ENCODE measurements around the gene DSPP. TPM values are rescaled to one million over a fixed set of nuclear protein-coding genes. Genes with fewer than 3 reads are reported as not detected.

DSPP gene
- total and polyA plus RNA-seq, 2 of the 8 experiments (the other 6 are each of a cell fraction or from before 2014, with no cell fraction given) = not detected

- no peak overlapping the region for H2AK5ac ChIP-seq (ENCODE audit: low read depth, low read length)
- no peak overlapping the region for H2BK12ac ChIP-seq (ENCODE audit: low read depth, low read length)
- H3K9me3 ChIP-seq (ENCODE audit: insufficient read depth in 2 of 2, low read depth in 1 of 2, low read length in 1 of 2) = no peaks in the 10 kb centered on the region
- H4K8ac ChIP-seq (ENCODE audit: extremely low read depth, insufficient read depth, low read length) = no peak overlapping the region
- FAIRE-seq (no peak), DNase-seq (ENCODE audit: low read depth in 1 of 2, low spot score in 2 of 2) (no peak)
- H2BK5ac ChIP-seq (ENCODE audit: low read depth, low read length) = no peak overlapping the region
- H2BK120ac ChIP-seq (replicated peaks; ENCODE audit: low read depth, low read length) = no peak overlapping the region
- ChIA-PET CTCF (ENCODE audit: partially characterized antibody) (interaction anchor here (0.5 to 1.8 kb wide), 8 partner anchors 12 to 215 kb away, joined by 3 to 6 read pairs (median 3); no protein-coding TSS in a partner anchor), POLR2A (ENCODE audit: partially characterized antibody) (no interaction called here)
- no peaks in the 10 kb centered on the region; a peak in 1 of 7 replicates for H3K4me1 ChIP-seq (replicated peaks in 1 of 4; ENCODE audit: control insufficient read depth in 3 of 4, insufficient read depth in 4 of 4, low read length in 3 of 4)
- H3K9ac ChIP-seq (replicated peaks in 1 of 4; ENCODE audit: extremely low read depth in 1 of 4, low read depth in 3 of 4, low read length in 3 of 4) = no peak overlapping the region
- H3K79me2 ChIP-seq (ENCODE audit: control insufficient read depth in 1 of 2, insufficient read depth in 2 of 2, low read length in 2 of 2) = no peaks in the 10 kb centered on the region
- H3K4ac ChIP-seq (replicated peaks; ENCODE audit: insufficient read length, low read depth, low read length) = no peak overlapping the region
- no peaks in the 10 kb centered on the region for H3K79me1 ChIP-seq (ENCODE audit: low read depth, low read length)
- no peak overlapping the region for H3K27ac ChIP-seq (ENCODE audit: low read depth, low read length)
- H3K36me3 ChIP-seq (ENCODE audit: control insufficient read depth in 2 of 4, insufficient read depth in 4 of 4, low read length in 3 of 4) = no peaks in the 10 kb centered on the region
- no peak for TF ChIP-seq GTF2F1 (IDR thresholded peaks at IDR 0.05; ENCODE audit: borderline replicate concordance, low read depth, low read length)
- no peak for TF ChIP-seq EP300 (IDR thresholded peaks at IDR 0.05; ENCODE audit: borderline replicate concordance in 1 of 2, low read depth in 2 of 2, low read length in 2 of 2)
- no peak for TF ChIP-seq CREB1 (IDR thresholded peaks at IDR 0.05)
- no peak for TF ChIP-seq SP1 (IDR thresholded peaks at IDR 0.05; ENCODE audit: low read depth, low read length)
- no peak for TF ChIP-seq JUND (IDR thresholded peaks at IDR 0.05; ENCODE audit: low read length)
- no peak for TF ChIP-seq RAD21 (IDR thresholded peaks at IDR 0.05 in 1 of 2, conservative IDR thresholded peaks at IDR 0.05 in 1 of 2; ENCODE audit: low read depth in 2 of 2, low read length in 2 of 2)
- TF ChIP-seq SIRT6 (IDR thresholded peaks at IDR 0.05; ENCODE audit: low read length) = no peak
- no peak for TF ChIP-seq KDM5A (IDR thresholded peaks at IDR 0.05; ENCODE audit: low read length)
- TF ChIP-seq BCL11A (IDR thresholded peaks at IDR 0.05; ENCODE audit: low read depth in 2 of 2, low read length in 2 of 2) = no peak
- H3K4me2 ChIP-seq (ENCODE audit: insufficient read depth in 1 of 2, low read depth in 2 of 2, low read length in 2 of 2) = no peak overlapping the region
- H3K18ac ChIP-seq (ENCODE audit: extremely low read depth, low read length) = no peak overlapping the region
- H3K27me3 ChIP-seq (replicated peaks in 1 of 4; ENCODE audit: control insufficient read depth in 3 of 4, extremely low read depth in 1 of 4, insufficient read depth in 3 of 4, low read length in 3 of 4) = no peaks in the 10 kb centered on the region
- no peaks in the 10 kb centered on the region for H3K23me2 ChIP-seq (ENCODE audit: low read depth, low read length)
- H4K20me1 ChIP-seq (replicated peaks in 1 of 2; ENCODE audit: control insufficient read depth in 1 of 2, insufficient read depth in 2 of 2, low read length in 2 of 2) = no peaks in the 10 kb centered on the region
- H3K56ac ChIP-seq (replicated peaks; ENCODE audit: insufficient read length, low read depth, low read length) = no peak overlapping the region
- no peak overlapping the region for H3K4me3 ChIP-seq (ENCODE audit: extremely low read depth in 1 of 4, insufficient read depth in 2 of 4, low read depth in 3 of 4, low read length in 4 of 4)
- no peak overlapping the region for H3K14ac ChIP-seq (ENCODE audit: insufficient read length)
- no peak overlapping the region for H4K91ac ChIP-seq (replicated peaks; ENCODE audit: insufficient read length, low read length)
- H2BK15ac ChIP-seq (ENCODE audit: low read length) = no peak overlapping the region
- no peak overlapping the region for H3K23ac ChIP-seq (ENCODE audit: insufficient read length)
- H2BK20ac ChIP-seq (ENCODE audit: low read length) = no peak overlapping the region
- H2AFZ ChIP-seq (ENCODE audit: low read length) = no peak overlapping the region
- no peak overlapping the region for H4K5ac ChIP-seq (ENCODE audit: insufficient read length, low read depth, low read length)
- 85% methylated on average over 2 of the region's 2 CpGs; no CpG with 5 or more reads in 1 of the 2 experiments for WGBS, 2 experiments (ENCODE audit: extremely low coverage in 1 of 2, insufficient coverage in 1 of 2, insufficient read length in 1 of 2, insufficient replicate concordance in 2 of 2, low coverage in 1 of 2, low lambda C conversion rate in 2 of 2, missing lambda C conversion rate in 1 of 2)
Measured at GRCh38 chr4:87624698-87625097, 16.4 kb downstream of the DSPP start.
